Myocyte (in vitro differentiated cells): ENCODE data around the gene STIM2. TPM values are rescaled to one million over a fixed set of nuclear protein-coding genes. Genes with fewer than 3 reads are reported as not detected.

Source experiments
- DNase-seq: peaks from one replicate; pipeline ENCODE4 v3.0.0-alpha.2; 2012; ENCODE audit warnings: low read depth
- total RNA-seq: library from RNA; depleted of rRNA; stranded (reverse); fragments of >200 nt; gene quantifications from 2 replicates; pipeline ENCODE4 v1.2.3, GENCODE V29; 2014

The STIM2 gene
- total RNA-seq, 1 donor from 2014 or later, result 49.1 TPM

- DNase-seq, result no peak
Measured at GRCh38 chr4:27000820-27001219, 140.2 kb downstream of the STIM2 start.

DNA sequence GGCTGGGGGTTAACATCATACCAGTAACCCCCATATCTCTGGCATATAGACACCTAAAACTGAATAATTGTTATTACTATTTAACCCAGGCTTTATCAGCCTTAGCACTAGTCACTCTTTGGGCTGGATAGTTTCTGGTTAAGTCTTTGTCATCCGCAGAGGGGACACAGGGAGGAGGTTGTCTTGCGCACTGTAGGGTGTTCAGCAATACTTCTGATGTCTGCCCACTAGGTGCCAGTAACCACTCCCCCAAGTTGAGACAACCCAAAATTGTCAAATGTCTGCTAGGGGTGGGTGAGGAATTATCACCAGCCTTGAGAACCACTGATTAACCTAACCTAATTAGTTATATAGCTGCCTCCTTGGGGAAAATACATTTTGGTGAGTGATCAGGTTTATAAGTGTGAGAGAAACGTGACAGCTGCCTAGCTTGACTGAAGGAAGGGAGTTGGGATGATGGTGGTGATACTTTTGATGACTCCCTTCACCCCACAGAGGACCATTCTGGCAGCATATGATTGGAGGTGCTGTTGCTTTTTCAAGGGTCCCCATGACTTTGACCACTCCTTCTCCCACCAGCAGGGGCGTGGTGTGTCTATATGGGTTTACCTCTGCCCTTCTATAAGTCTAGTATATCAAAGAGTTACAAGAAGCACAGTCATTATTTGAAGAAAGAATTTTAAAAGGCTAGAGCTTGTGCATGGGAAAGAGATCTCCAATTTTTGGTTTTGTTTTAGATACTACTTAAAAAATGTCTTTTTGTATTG, 140.9 kb downstream of the STIM2 start:
- no peak for DNase-seq

GRCh38 chr4:27003642-27004113, 143.0 kb downstream of the STIM2 start:
- no peak for DNase-seq

DNA sequence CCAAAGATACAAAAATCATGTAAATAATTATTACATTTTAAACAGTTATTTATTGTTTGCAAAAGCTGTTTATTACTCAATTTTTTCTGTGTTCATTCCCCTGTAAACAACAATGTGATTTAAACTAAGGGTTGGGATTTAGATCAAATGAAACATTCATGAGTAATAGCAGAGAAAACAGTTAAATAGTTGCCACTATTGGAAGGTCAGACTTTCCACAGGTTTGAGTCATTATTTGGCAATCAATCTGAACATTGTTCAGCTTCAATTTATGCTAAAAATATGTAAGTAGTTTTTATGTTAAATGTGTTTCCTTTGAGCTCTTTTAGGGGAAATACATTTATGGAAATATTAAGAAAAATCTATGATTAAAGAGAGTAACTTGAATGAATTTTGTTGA, 144.9 kb downstream of the STIM2 start:
- no peak for DNase-seq

DNA sequence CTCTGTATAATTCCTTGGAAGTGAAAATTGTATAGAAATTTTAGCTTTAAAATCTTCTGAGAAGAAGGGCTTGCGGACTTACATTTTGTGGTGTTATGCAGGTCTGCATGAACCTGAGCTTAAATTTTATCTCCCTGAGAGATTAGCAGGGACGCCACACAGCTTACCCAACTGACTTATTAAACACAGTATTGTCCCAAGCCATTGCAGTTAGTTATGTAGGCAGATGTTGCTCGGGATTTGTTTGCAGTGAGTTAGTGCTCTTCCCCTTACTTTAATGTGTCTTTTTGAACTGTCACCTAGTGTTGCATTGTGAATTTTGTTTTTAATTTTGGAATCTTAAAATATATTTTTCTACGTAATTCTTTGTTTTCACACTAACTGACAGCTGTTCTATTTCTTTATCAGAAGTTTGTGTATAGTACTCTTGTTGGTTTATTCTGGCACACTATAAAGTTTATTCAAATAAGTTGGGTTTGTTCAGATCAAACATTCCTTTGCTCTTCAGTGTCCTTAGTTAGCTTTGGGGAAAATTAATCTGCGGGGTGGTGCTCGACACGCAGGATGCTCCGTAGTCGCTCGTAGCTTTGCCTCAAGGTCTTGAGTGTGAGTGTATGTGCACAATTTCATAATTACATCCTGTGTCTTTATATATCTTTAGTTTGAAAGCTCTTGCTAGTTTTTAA, 145.4 kb downstream of the STIM2 start:
- no peak for DNase-seq

DNA sequence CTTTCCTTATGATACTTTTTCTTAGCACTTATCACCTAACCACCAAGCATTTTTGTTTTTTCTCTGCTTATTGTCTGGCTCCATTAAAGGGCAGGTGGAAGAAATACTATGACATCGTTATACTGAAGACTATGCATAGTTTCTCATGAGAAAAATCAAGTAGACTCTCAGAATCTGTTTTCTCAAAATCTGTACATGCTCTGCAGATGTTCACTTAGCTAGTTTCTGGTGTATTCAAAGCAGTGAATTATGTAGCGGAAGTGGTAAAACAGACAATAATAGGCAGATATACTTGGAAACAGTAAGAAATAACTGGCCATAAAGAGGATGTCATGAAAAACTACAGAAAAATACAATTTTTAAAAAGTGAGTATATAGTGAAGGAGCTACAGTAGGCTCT, 146.0 kb downstream of the STIM2 start:
- no peak for DNase-seq

- no peak for DNase-seq
Measured at GRCh38 chr4:27007507-27007906, 146.9 kb downstream of the STIM2 start.

DNA sequence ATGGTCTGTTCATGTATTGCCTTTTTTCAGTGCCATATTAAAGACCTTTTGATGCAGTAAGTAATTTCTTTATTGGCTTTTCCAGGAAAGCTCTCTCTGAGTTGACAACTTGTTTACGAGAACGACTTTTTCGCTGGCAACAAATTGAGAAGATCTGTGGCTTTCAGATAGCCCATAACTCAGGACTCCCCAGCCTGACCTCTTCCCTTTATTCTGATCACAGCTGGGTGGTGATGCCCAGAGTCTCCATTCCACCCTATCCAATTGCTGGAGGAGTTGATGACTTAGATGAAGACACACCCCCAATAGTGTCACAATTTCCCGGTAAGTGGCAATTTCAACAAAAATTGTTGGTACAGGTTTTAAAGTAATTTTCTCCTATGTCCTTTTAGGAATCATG, 148.0 kb downstream of the STIM2 start:
- no peak for DNase-seq

GRCh38 chr4:27009539-27009938, 148.9 kb downstream of the STIM2 start:
- DNase-seq, result no peak

- DNase-seq, result peak; percentile 74
Measured at GRCh38 chr4:27010334-27010940, 149.8 kb downstream of the STIM2 start.

GRCh38 chr4:27011401-27011800, 150.8 kb downstream of the STIM2 start:
- no peak for DNase-seq

DNA sequence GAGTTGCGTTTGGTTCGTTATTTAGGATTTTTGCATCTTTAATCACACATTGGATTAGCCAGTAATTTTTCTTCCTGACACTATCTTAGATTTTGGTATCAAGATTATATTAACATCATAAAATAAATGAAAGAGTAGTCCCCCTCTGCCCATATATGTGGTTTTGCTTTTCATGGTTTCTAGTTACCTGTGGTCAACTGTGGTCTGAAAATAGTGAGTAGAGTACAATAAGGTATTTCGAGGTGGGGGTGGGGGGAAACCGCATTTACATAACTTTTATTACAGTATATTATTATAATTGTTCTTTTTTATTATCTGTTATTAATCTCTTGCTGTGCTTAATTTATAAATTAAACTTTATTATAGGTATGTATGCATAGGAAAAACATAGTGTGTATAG, 152.4 kb downstream of the STIM2 start:
- DNase-seq, result no peak

DNA sequence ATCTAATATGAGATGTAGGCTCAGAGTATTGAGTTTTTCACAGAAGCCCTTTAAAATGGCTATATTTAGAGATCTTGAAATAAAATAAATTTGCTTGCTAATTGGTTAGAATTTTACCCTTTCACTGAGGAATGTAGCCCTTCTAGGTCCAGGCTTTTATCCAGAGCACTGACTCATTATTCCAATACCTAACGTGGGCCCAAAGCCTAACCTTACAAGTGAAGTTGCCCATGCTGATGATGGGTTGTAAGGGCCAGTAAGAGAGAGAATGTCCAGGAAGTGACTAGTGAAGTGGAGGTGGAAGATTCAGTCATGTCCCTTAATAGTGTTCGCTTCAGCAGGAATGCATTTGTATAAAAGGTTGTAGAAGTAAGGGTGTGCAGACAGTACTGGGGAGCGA, 155.9 kb downstream of the STIM2 start:
- DNase-seq, result no peak

DNA sequence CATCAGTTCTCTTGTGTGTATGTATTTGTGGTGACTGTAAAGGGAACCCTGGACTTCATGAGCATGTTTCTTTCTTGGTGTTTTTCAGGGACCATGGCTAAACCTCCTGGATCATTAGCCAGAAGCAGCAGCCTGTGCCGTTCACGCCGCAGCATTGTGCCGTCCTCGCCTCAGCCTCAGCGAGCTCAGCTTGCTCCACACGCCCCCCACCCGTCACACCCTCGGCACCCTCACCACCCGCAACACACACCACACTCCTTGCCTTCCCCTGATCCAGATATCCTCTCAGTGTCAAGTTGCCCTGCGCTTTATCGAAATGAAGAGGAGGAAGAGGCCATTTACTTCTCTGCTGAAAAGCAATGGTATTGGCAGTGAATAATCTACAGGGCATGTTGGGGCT, 157.0 kb downstream of the STIM2 start:
- no peak for DNase-seq

DNA sequence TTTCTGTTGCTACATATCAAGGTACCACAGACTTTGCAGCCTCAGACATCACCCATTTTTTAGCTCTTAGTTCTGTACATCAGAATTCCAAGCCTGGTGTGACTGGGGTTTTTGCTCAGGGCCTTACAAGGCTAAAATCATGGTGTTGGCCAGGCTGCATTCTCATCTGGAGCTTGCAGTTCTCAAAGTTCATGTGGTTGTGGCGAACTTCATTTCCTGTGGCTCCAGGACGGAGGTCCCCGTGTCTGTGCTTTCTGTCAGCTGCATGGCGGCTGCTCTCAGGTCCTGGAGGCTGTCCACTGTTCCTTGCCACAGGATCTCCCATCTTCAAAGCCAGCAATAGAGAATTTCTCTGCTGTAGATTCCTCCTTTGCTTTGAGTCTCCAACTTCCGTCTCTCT, 157.4 kb downstream of the STIM2 start:
- DNase-seq, result no peak

DNA sequence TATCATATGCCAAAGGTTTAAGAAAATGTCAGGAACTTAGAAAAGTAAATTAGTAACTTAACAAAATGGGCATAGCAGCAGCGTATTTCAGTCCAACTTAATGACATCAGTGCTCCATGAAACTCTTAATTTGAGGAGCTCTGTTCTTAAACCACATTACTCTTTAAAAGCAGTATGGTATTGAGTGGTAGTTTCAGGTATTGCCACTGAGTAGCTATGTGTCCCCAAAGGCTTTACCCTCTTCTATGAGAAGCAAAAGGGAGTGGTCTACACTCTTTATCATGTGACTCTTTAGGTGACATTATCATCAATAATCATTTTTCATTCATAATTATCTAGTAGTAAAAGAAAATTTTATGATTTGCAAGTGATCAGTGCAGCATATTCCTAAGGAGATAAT, 158.3 kb downstream of the STIM2 start:
- DNase-seq, result no peak

GRCh38 chr4:27019766-27020165, 159.1 kb downstream of the STIM2 start:
- no peak for DNase-seq

DNA sequence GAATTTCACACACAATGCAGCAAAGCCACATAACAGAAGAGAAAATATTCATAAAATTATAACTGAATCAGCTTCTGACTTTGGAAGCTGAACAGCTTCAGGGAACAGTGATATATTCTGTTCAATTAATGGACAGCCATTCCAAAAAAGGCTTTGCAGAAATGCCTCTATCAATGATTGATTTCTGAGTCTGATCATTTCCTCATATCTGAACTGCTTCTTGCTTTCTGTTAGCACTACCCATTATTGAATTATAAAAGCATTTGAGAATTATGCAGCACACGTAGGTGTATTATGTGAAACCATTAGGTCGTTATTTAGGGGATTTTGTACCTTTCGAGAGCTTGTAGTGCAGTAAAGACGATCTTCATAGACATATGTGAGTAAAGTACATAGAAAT, 159.6 kb downstream of the STIM2 start:
- DNase-seq, result no peak

DNA sequence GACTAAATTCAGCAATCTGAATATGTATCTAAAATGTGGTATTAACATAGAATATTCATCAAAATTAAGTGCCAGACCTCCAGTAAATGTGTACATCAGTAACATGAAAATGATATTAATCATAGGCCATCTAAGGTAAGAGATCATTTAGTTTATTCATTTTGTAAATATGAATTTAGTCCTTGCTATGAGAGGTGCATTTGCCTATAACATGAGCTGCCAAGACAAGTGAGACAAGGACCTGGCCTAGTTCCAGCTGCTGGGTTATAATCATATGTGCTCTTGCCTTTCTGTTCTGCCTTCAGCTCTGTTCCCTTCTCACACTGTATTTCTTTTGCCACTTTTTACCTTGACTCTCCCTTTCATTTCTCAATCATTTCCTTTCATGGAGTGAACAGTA, 160.0 kb downstream of the STIM2 start:
- no peak for DNase-seq

DNA sequence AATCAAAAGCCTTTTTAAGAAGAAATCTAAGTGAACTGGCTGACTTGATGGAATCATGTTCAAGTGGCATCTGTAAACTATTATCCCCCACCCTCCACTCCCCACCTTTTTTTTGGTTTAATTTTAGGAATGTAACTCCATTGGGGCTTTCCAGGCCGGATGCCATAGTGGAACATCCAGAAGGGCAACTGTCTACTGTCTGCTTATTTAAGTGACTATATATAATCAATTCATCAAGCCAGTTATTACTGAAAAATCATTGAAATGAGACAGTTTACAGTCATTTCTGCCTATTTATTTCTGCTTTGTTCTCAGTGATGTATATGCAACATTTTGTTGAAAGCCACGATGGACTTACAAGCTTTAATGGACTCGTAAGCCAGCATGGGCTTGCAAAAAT, 162.3 kb downstream of the STIM2 start:
- DNase-seq, result no peak

- DNase-seq, result no peak
Measured at GRCh38 chr4:27023366-27023765, 162.7 kb downstream of the STIM2 start.

DNA sequence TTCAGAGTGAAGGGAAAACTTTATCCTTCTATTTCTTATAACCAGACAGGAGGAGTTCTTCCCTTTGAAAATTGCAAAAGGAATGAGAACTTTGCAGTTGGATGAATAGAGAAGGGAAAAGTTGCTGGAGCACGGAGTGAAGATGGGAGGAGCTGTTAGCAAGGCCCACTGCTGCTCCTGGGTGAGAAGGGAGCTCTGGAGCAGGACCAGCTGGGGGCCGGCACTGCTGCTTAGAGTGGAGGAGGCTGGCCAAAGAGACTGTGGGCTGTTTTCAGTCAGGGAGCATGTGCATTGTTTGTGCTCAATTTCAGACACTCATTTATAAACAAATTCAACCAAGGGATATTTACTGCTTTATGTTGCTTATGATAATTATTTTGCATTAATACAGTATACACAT, 164.2 kb downstream of the STIM2 start:
- no peak for DNase-seq

- DNase-seq, result no peak
Measured at GRCh38 chr4:27027428-27027827, 166.8 kb downstream of the STIM2 start.
